ENCODE data around the gene DLG2.

DLG2 gene

GRCh38 chr11:85558411-85558810, 68.7 kb downstream of the DLG2 start:
- DNase-seq (ENCODE audit: low spot score): no peak

- no peak for DNase-seq (ENCODE audit: low spot score)
Observed at GRCh38 chr11:85551881-85552280, 75.3 kb downstream of the DLG2 start.

- DNase-seq (ENCODE audit: low spot score): no peak
Observed at GRCh38 chr11:85541683-85542082, 85.5 kb downstream of the DLG2 start.

- DNase-seq (ENCODE audit: low spot score): no peak
Observed at GRCh38 chr11:85540635-85541205, 86.4 kb downstream of the DLG2 start.

- no peak for DNase-seq (ENCODE audit: low spot score)
Observed at GRCh38 chr11:85540181-85540580, 87.0 kb downstream of the DLG2 start.

- DNase-seq (ENCODE audit: low spot score): no peak
Observed at GRCh38 chr11:85539740-85540139, 87.4 kb downstream of the DLG2 start.

- DNase-seq (ENCODE audit: low spot score): no peak
Observed at GRCh38 chr11:85539029-85539689, 88.0 kb downstream of the DLG2 start.

GRCh38 chr11:85536438-85536837, 90.7 kb downstream of the DLG2 start:
- DNase-seq (ENCODE audit: low spot score): no peak

GRCh38 chr11:85534806-85535205, 92.3 kb downstream of the DLG2 start:
- DNase-seq (ENCODE audit: low spot score): no peak

- DNase-seq (ENCODE audit: low spot score): no peak
Observed at GRCh38 chr11:85531191-85531897, 95.8 kb downstream of the DLG2 start.

GRCh38 chr11:85530634-85531033, 96.5 kb downstream of the DLG2 start:
- no peak for DNase-seq (ENCODE audit: low spot score)

- no peak for DNase-seq (ENCODE audit: low spot score)
Observed at GRCh38 chr11:85526564-85526963, 100.6 kb downstream of the DLG2 start.

- no peak for DNase-seq (ENCODE audit: low spot score)
Observed at GRCh38 chr11:85525686-85526085, 101.5 kb downstream of the DLG2 start.

GRCh38 chr11:85517272-85517671, 109.9 kb downstream of the DLG2 start:
- no peak for DNase-seq (ENCODE audit: low spot score)

- no peak for DNase-seq (ENCODE audit: low spot score)
Observed at GRCh38 chr11:85495918-85496317, 131.2 kb downstream of the DLG2 start.

GRCh38 chr11:85494396-85494795, 132.7 kb downstream of the DLG2 start:
- DNase-seq (ENCODE audit: low spot score): no peak

GRCh38 chr11:85485902-85486301, 141.2 kb downstream of the DLG2 start:
- DNase-seq (ENCODE audit: low spot score): no peak

GRCh38 chr11:85483861-85484260, 143.3 kb downstream of the DLG2 start:
- no peak for DNase-seq (ENCODE audit: low spot score)

- no peak for DNase-seq (ENCODE audit: low spot score)
Observed at GRCh38 chr11:85481862-85482261, 145.3 kb downstream of the DLG2 start.

GRCh38 chr11:85475660-85476517, 151.3 kb downstream of the DLG2 start:
- DNase-seq (ENCODE audit: low spot score): no peak

GRCh38 chr11:85472953-85473352, 154.2 kb downstream of the DLG2 start:
- DNase-seq (ENCODE audit: low spot score): no peak

GRCh38 chr11:85464283-85464682, 162.9 kb downstream of the DLG2 start:
- no peak for DNase-seq (ENCODE audit: low spot score)

- DNase-seq (ENCODE audit: low spot score): no peak
Observed at GRCh38 chr11:85459304-85459703, 167.8 kb downstream of the DLG2 start.

All from CD4-positive, alpha-beta T cell treated with Interleukin-2 at 100 ng/mL for 4 hours (primary cell).